Heart left ventricle (tissue), 13 donors: ENCODE measurements around the gene PLEKHG4B.

Experiments
- CTCF ChIP-seq, 12 donors: fragments of 200-600 bp; sonication (generic) in 4 of 12; IDR thresholded peaks; one replicate each; pipeline versions ENCODE4 v1.5.0 to v1.8.0; 2018 to 2022; ENCODE audit warnings: antibody characterized with exemption in 12 of 12, mild to moderate bottlenecking in 5 of 12
- POLR2A ChIP-seq, 2 donors: fragments of 450-650 bp; IDR thresholded peaks; one replicate each; pipeline ENCODE4 v1.6.1; 2017; ENCODE audit warnings: antibody characterized with exemption in 2 of 2, mild to moderate bottlenecking in 2 of 2, moderate library complexity in 2 of 2
- donor health status: ischemic (EF 13 %, LVEDD 7.1; RV severe dilation, severe dysfunction).
- donor health status: DM: no; HTN: yes; CAD: no.
- donor health status: DM: no; HTN: no; CAD: no.
- donor health status: ischemic (EF 25% LVEDD 6.9; RV normal size, moderate dysfunction).
- donor health status: ischemic (EF 25% LVEDD 5.7; RV mildly dilated, moderate dysfunction).
- donor health status: ischemic (EF 35%, LVEDD 5.7; RV mildly dilated, moderate dysfunction).
- donor health status: nonischemic (EF 11% LVEDD 7.7; RV severe dilation, severe dysfunction).
- donor health status: DM: yes; HTN: yes; CAD: no.
- donor health status: PGD.
- donor health status: ischemic (EF 29% LVEDD 5.4; RV normal size, mild dysfunction).
- donor health status: nonischemic (EF 23%, LVEDD 6.1; RV moderate dilation, normal function).

DNA sequence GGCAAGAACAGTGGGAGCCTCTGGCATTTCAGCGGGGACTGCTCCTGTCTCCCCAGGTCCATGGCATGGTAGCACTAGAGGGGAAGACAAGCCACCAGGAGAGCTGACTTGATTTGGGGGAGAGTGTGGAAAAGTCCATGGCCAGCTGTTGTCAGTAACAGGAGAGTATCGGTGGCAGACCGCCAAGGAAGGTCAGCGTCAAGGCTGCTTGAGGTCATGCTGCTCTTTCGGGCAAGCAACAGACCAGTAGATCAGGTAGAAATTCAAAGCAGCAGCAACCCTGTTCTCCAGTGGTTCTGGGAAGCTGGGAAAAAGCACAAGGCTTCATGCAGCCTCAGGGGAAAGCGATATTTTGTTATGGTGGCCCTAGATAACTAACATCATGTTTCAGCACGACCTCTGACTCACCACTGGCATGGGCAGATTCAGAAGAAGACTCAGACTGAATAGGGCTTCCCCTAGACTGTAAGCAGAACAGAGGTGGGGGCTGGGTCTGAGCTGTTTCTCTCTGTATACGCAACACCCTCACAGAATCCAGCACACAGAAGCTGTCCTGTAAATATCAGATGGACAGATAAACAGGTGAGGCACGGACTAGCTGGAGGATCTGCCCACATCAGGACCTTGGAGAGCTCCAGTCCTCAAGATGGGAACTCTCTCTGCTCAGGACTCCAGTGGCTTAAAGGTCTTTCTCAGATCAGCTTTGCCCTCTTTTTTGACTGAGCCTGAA is 35.2 kb upstream of the PLEKHG4B start:
- TF ChIP-seq CTCF (IDR thresholded peaks at IDR 0.05) (no peak), POLR2A (IDR thresholded peaks at IDR 0.05) (no peak)
